ENCODE data around the gene CCDC60.
"Not testable (repeated sequence)": the region's sequence is repeated elsewhere in the genome, so short reads cannot be mapped to it uniquely, and the experiment has no call there.

Gene CCDC60

GRCh38 chr12:119340578-119340977 lies 6.0 kb downstream of the CCDC60 start:
- no peak for DNase-seq

DNA sequence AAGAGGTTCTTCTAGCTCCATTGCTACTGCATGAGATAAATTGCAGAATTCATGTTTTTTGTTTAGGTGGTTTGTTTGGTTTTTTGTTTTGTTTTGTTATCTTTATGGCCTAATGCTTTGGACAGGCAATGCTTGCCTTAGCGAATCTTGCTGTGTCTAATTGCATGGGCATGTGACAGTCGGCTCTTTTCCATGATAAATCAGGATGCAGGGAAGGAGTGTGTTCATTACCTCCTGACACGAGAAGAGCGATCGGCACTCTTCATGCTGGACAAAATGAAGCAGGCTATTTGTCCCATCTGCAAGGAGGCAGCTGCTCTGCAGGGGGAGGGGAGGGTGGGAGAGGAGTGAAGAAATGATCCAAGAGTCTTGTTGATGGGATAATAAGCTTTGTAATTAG lies 6.5 kb downstream of the CCDC60 start:
- no peak for DNase-seq

DNA sequence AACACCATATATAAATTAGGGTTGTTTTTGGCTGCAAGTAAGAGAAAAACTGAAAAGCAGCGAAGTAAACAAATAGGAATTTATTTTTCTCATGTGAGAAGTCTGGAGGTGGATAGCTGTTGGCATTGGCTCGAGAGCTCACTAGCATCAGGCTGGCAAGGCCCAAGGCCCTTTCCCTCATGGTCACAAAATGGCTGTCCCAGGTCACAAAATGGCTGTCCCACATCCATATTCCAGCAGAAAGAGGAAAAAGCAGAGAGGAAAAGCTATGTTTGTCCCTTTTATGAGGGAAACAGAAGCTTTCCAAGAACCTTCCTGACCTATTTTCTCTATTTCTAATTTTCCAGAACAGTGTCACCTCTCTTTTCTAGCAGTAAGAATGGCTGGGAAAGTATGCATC lies 7.5 kb downstream of the CCDC60 start:
- DNase-seq = no peak

DNA sequence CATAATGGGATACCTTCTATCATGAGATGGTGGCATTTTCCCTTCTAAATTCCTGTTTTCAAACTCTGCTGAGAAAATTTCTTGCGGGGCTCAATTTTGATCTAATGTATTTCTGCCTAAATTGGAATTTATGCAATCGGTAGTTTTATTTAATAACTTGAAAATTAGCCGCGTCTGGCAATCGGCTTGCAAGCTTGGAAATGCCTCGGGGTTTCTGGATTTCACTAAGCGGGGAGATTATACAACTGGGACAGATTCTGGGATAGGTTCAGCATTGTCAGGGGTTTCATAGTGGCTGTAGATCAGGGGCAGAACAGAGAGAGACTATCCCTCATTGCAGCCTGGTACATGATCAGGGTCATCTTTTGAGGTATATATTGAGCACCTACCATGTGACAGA lies 8.6 kb downstream of the CCDC60 start:
- DNase-seq = no peak

- DNase-seq = no peak
Measured at GRCh38 chr12:119354172-119354571, 19.6 kb downstream of the CCDC60 start.

DNA sequence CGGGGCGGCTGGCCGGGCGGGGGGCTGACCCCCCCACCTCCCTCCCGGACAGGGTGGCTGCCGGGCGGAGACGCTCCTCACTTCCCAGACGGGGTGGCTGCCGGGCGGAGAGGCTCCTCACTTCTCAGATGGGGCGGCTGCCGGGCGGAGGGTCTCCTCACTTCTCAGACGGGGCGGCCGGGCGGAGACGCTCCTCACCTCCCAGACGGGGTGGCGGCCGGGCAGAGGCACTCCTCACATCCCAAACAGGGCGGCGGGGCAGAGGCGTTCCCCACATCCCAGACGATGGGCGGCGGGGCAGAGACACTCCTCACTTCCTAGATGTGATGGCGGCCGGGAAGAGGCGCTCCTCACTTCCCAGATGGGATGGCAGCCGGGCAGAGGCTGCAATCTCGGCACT lies 25.8 kb downstream of the CCDC60 start:
- DNase-seq = not testable (repeated sequence)

DNA sequence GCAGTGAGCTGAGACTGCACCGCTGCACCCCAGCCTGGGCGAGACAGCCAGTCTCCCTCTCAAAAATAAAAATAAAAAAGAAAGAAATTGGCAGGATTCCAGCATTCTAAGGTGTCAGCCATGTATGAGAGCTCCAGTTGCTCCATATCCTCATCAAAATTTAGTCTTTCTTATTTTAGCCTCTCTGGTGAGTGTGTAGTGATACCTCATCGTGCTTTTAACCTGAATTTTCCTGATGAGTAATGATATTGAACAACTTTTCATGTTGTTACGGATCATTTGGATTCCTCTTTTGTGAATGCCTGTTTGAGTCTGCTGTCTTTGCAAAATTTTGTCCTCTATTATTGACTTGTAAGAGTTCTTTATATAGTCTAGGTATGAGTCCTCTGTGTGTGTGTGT lies 28.5 kb downstream of the CCDC60 start:
- DNase-seq = no peak

- no peak for DNase-seq
Measured at GRCh38 chr12:119363490-119363889, 29.0 kb downstream of the CCDC60 start.

GRCh38 chr12:119365451-119365850 lies 30.9 kb downstream of the CCDC60 start:
- no peak for DNase-seq

- DNase-seq = no peak
Measured at GRCh38 chr12:119366007-119366406, 31.5 kb downstream of the CCDC60 start.

DNA sequence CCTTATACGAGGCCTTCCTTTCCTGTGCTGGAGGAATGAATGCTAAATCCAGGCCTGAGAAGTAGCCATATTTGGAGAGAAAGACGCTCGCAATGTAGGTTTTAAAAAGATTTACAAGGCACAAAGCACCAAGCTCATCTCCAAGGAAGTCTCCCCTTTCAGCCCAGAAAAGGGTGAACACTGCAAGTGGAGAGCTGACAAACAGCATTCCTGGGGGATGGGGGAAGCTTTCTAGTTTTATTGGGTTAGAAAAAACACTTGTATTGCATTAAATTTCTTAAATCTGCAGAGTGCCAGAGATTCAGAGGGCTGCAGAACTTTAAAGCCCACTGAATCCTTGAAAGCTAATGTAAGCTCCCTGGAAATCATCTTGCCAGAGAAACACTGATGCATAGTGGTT lies 34.6 kb downstream of the CCDC60 start:
- no peak for DNase-seq

- DNase-seq = no peak
Measured at GRCh38 chr12:119369907-119370546, 35.5 kb downstream of the CCDC60 start.

GRCh38 chr12:119372540-119372939 lies 38.0 kb downstream of the CCDC60 start:
- DNase-seq = no peak

DNA sequence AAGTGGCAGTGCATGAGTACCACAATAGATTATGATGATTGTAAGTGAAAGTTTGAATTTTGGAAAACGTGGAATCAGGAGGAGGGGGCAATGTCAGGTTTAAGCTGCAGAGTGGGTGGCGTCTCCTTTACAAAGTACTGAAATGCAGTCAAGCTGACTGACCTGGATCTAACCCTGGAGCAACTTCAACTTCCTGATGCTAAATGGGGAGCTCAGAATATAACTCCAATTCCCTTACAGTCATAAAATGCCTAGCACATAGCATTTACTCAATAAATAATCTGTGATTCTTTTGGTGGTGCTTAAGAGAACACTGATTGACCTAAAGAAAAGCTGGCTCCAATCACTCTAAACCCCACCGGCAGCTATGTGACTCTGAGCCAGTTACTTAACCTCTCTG lies 38.5 kb downstream of the CCDC60 start:
- DNase-seq = no peak

- DNase-seq = no peak
Measured at GRCh38 chr12:119373666-119374065, 39.1 kb downstream of the CCDC60 start.

- no peak for DNase-seq
Measured at GRCh38 chr12:119374635-119375034, 40.1 kb downstream of the CCDC60 start.

DNA sequence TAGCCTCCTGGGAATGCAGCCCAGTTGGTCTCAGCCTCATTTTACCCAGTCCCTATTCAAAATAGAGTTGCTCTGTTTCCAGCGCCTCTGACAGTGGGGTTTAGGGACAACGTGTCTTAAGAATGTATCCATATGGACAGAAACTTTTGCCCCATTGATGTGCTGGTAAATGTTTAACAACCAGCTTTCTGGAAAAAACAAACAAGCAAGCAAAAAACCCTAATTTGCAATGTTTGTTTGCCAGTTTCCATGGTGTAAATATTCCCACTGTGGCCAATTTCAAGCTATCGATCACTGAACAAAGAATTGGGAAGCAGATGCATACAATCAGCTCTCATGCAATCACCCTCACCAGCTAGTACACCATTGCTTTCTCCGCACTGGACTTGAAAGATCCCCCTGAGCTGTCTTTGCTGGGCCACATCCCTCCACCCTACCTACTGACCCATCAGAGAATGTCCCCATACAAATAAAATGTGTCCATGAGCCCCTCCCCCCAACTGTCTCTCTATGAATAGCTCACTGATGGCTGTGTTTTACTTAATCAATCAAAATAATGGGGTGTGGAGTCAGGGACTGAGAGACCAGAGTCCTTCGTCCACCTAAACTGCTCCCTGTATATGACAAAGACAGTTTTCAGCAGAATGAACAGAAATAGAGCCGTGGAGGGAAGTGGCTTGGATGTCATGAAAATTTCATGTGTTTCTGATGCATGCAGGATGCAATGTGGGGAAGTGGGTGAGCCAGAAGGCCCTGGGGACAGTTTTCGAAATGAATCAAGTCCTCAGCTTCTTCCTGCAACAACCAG lies 40.8 kb downstream of the CCDC60 start:
- no peak for DNase-seq

- no peak for DNase-seq
Measured at GRCh38 chr12:119375883-119376190, 41.3 kb downstream of the CCDC60 start.

- no peak for DNase-seq
Measured at GRCh38 chr12:119378903-119379302, 44.4 kb downstream of the CCDC60 start.

- DNase-seq = no peak
Measured at GRCh38 chr12:119381471-119382235, 47.1 kb downstream of the CCDC60 start.

GRCh38 chr12:119383206-119383605 lies 48.7 kb downstream of the CCDC60 start:
- no peak for DNase-seq

DNA sequence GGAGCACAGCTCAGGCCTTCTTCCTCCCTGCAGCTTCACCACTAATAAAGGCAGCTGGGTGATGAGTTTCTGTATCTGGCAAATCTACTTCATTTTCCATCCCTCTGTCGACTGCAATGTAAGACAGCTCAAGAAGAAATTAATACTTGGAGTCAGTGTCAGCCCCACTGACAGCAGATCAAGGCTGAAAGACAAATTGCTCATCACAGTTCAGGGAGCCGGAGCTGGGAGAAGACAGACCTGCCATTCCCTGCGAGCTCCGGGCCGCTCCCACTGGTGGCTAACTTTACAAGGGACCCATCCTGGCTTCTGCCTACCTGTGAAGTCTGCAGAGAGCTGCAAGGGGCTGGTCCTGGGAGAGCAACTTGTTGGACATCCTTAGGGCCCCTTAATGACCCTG lies 49.8 kb downstream of the CCDC60 start:
- no peak for DNase-seq

- DNase-seq = no peak
Measured at GRCh38 chr12:119385659-119386058, 51.1 kb downstream of the CCDC60 start.

- DNase-seq = no peak
Measured at GRCh38 chr12:119389687-119390086, 55.2 kb downstream of the CCDC60 start.
